ENCODE data around the gene WNT1. TPM values are rescaled to one million over a fixed set of nuclear protein-coding genes. Genes with fewer than 3 reads are reported as not detected.

WNT1 gene
- total and polyA plus RNA-seq, 2 donors (not counting 3 experiments of a cell fraction or from before 2014, with no cell fraction given): not detected

- FAIRE-seq: peak; percentile 88
- peaks cover 8% of the 10 kb centered on the region for H3K79me2 ChIP-seq (ENCODE audit: control insufficient read depth, insufficient read depth, low read length)
- peak overlapping the region; percentile 71 for H2AFZ ChIP-seq (ENCODE audit: low read depth, low read length)
- no peak overlapping the region for H3K27ac ChIP-seq (ENCODE audit: insufficient read depth, low read depth, low read length)
- POLR2A ChIA-PET: no interaction called here
- peaks cover 5 to 6% of the 10 kb centered on the region in 2 experiments for H3K27me3 ChIP-seq (ENCODE audit: control insufficient read depth in 2 of 2, insufficient read depth in 2 of 2, low read length in 2 of 2)
- BruUV-seq (replicated peaks): no TSS peak
- no peak overlapping the region for H3K4me3 ChIP-seq (replicated peaks in 1 of 3; ENCODE audit: insufficient read depth in 1 of 3, low read depth in 1 of 3, low read length in 3 of 3)
- intact Hi-C loops (cut with micrococcal nuclease) (no loop called here), dilution Hi-C loops (cut with MboI; ENCODE audit: extremely low pct_ligation_motif_present, low sequenced_read_pairs) (no loop called here)
- H3K9me1 ChIP-seq (replicated peaks; ENCODE audit: control insufficient read depth, extremely low read depth, insufficient read depth, low read length): no peaks in the 10 kb centered on the region
- peak overlapping the region; percentile 42 for H3K4me2 ChIP-seq (ENCODE audit: insufficient read depth, low read length)
- H3K9me3 ChIP-seq (replicated peaks; ENCODE audit: control insufficient read depth, insufficient read depth, low read length): no peaks in the 10 kb centered on the region
- no peak overlapping the region for H3K9ac ChIP-seq (replicated peaks; ENCODE audit: extremely low read depth, insufficient read depth, low read length)
- no peaks in the 10 kb centered on the region for H4K20me1 ChIP-seq (replicated peaks; ENCODE audit: control insufficient read depth, extremely low read depth, insufficient read depth, low read length)
- H3K36me3 ChIP-seq (ENCODE audit: control insufficient read depth in 2 of 2, extremely low read depth in 1 of 2, insufficient read depth in 2 of 2, low read length in 2 of 2): no peaks in the 10 kb centered on the region
- CTCF ChIA-PET: interaction anchor here (0.8 to 2.6 kb wide), 8 partner anchors 11 to 108 kb away, joined by 3 to 16 read pairs (median 6); partner anchors contain the start of genes WNT1 and WNT10B
- TF ChIP-seq POLR2A (IDR thresholded peaks at IDR 0.05; ENCODE audit: low read depth, low read length): peak; percentile 50
- no peak for TF ChIP-seq MAX (IDR thresholded peaks at IDR 0.05; ENCODE audit: insufficient read depth, insufficient read length)
- TF ChIP-seq POLR2AphosphoS5 (IDR thresholded peaks at IDR 0.05; ENCODE audit: insufficient read depth, low read depth, low read length): peak; percentile 37
- TF ChIP-seq FOS (IDR thresholded peaks at IDR 0.05; ENCODE audit: borderline replicate concordance, insufficient read depth, low read length): no peak
- peak; percentile 40 for DNase-seq (ENCODE audit: low read depth, low spot score)
- peaks cover 20% of the 10 kb centered on the region for H3K4me1 ChIP-seq (ENCODE audit: control insufficient read depth, extremely low read depth, insufficient read depth, low read length)
These were observed 16.8 kb upstream of the WNT1 start for GRCh38 chr12:48961331-48961730.

- ChIA-PET POLR2A (no interaction called here), CTCF (interaction anchor here (1.1 to 2.6 kb wide), 7 partner anchors 10 to 109 kb away, joined by 3 to 16 read pairs (median 8); partner anchors contain the start of genes WNT1 and WNT10B)
- no peaks in the 10 kb centered on the region for H3K36me3 ChIP-seq (ENCODE audit: control insufficient read depth in 2 of 2, extremely low read depth in 1 of 2, insufficient read depth in 2 of 2, low read length in 2 of 2)
- H4K20me1 ChIP-seq (replicated peaks; ENCODE audit: control insufficient read depth, extremely low read depth, insufficient read depth, low read length): no peaks in the 10 kb centered on the region
- H3K9ac ChIP-seq (replicated peaks; ENCODE audit: extremely low read depth, insufficient read depth, low read length): no peak overlapping the region
- dilution Hi-C loops (cut with MboI; ENCODE audit: extremely low pct_ligation_motif_present, low sequenced_read_pairs): no loop called here
- H3K4me2 ChIP-seq (ENCODE audit: insufficient read depth, low read length): peak overlapping the region; percentile 42
- H2AFZ ChIP-seq (ENCODE audit: low read depth, low read length): no peak overlapping the region
- no peak overlapping the region for H3K4me3 ChIP-seq (replicated peaks in 1 of 3; ENCODE audit: insufficient read depth in 1 of 3, low read depth in 1 of 3, low read length in 3 of 3)
- intact Hi-C loops (cut with micrococcal nuclease): no loop called here
- H3K27me3 ChIP-seq (ENCODE audit: control insufficient read depth in 2 of 2, insufficient read depth in 2 of 2, low read length in 2 of 2): peaks cover 5 to 9% of the 10 kb centered on the region in 2 experiments
- BruUV-seq (replicated peaks): no TSS peak
- no peak for FAIRE-seq
- peaks cover 4% of the 10 kb centered on the region for H3K79me2 ChIP-seq (ENCODE audit: control insufficient read depth, insufficient read depth, low read length)
- H3K9me1 ChIP-seq (replicated peaks; ENCODE audit: control insufficient read depth, extremely low read depth, insufficient read depth, low read length): no peaks in the 10 kb centered on the region
- H3K9me3 ChIP-seq (replicated peaks; ENCODE audit: control insufficient read depth, insufficient read depth, low read length): no peaks in the 10 kb centered on the region
- no peak for DNase-seq (ENCODE audit: low read depth, low spot score)
- H3K4me1 ChIP-seq (ENCODE audit: control insufficient read depth, extremely low read depth, insufficient read depth, low read length): peaks cover 20% of the 10 kb centered on the region
- H3K27ac ChIP-seq (ENCODE audit: insufficient read depth, low read depth, low read length): no peak overlapping the region
- TF ChIP-seq FOS (IDR thresholded peaks at IDR 0.05; ENCODE audit: borderline replicate concordance, insufficient read depth, low read length) (no peak), GATA2 (IDR thresholded peaks at IDR 0.05; ENCODE audit: insufficient read depth, insufficient read length, low read depth, low read length) (no peak), JUN (IDR thresholded peaks at IDR 0.05; ENCODE audit: borderline replicate concordance, insufficient read depth, insufficient read length, low read depth) (no peak)
These were observed 16.3 kb upstream of the WNT1 start for GRCh38 chr12:48961801-48962200.

Data from endothelial cell of umbilical vein (primary cell).